ENCODE data around the gene REX1BD.
"Not testable (repeated sequence)": the region's sequence is repeated elsewhere in the genome, so short reads cannot be mapped to it uniquely, and the experiment has no call there.

The REX1BD gene

DNA sequence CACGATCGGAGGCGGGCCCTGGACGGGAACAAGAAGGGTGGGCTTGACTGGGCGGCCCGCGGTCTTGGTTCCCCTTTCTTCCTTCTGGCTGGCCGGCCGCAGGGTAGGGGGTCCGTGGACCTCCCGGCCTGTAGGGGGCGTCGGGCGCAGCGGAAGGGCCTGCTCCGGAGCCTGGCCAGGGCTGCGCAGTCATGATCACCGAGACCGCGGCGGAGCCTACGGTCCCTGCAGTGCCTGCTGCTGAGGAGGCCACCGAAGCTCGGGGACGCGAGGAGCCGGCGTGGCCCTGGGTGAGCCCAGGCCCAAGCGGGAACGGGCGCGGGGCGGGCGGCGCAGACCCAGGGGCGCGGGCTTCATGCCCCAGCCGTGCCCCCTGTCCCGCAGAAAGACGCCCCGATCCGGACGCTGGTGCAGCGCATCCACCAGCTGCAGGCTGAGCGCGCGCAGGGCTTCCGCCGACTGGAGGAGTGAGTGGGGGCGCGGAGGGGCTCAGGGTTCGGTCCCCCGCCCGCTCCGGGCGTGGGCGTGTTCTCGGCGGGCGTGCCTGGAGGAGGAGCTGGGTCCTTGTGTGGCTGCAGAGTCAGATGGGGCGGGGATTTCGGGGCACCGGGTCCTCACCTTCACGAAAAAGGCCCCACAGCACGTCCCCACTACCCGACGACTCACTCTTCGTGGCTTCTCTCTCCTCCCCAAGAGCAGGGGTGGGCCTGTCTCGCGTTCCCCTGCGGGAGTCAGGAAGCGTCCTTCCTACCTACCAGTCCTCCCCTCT, at the start of gene REX1BD:
Gene REX1BD (plus strand): TSS at position 188 of the 769 bp plus-strand sequence. CDS start 4 bp downstream, at position 192.
- DNase-seq (ENCODE audit: low read depth), result peak; percentile 77

DNA sequence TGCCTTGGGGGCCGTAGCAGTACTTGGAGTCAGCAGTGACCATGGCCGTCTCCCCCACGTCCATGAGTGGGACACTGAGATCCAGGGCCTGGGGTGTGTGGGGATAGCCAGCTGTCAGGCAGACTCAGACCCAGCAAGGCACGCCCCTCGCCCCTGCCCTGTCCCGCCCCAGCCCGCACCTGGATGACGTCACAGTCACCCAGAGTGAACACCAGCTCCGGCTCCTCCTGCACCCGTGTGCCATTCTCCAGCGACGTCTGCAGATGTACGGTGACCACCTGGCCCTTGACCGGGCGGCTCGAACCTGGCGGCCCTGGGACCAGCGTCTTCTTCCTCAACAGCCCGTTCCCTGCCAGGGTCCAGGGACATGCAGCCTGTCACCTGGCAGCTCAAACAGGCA, 49.2 kb upstream of the REX1BD start:
- DNase-seq (ENCODE audit: low read depth), result no peak

GRCh38 chr19:18540200-18540599, 48.4 kb upstream of the REX1BD start:
- not testable (repeated sequence) for DNase-seq (ENCODE audit: low read depth)

- DNase-seq (ENCODE audit: low read depth), result peak; percentile 54
Observed at GRCh38 chr19:18541258-18541991, 47.2 kb upstream of the REX1BD start.

- DNase-seq (ENCODE audit: low read depth), result no peak
Observed at GRCh38 chr19:18541992-18542940, 46.3 kb upstream of the REX1BD start.

- DNase-seq (ENCODE audit: low read depth), result peak; percentile 85
Observed at GRCh38 chr19:18542941-18543813, 45.4 kb upstream of the REX1BD start, which contains the start of gene FKBP8. Gene FKBP8, minus strand, starts transcription at chr19:18543573. Its CDS starts 1,603 bp downstream, at chr19:18541970.

DNA sequence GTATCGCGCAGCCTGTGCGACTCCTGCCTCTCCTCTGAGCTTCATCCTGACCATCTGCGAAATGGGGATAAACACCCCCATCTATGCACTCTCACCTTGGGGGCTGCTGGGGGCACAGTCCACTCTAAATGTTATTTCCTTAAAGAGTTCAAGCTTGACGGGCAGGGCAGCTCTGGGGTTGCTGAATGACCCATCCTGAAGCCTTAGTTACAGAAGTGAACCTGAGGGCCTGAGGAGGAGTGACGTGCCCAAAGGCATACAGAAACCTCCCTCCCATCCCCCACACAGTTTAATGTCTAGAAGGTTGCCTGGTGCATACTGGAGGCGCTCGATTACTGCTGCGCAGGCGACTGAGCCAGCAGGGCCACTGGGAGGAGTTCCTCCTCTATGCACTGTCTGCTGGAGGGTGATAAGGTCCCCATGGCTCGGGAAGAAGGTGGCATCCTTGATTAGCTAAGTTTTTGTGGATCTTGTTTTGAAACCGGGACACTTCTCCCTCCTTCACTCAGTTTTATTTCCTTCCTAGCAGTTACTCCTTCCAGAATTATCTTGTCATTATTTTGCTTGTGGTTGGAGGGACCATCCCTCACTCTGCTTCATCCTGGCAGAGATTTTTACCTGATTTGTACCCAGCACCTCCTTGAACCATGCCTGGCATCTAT, 44.7 kb upstream of the REX1BD start:
- DNase-seq (ENCODE audit: low read depth), result peak; percentile 78

GRCh38 chr19:18551631-18552030, 37.0 kb upstream of the REX1BD start:
- no peak for DNase-seq (ENCODE audit: low read depth)

DNA sequence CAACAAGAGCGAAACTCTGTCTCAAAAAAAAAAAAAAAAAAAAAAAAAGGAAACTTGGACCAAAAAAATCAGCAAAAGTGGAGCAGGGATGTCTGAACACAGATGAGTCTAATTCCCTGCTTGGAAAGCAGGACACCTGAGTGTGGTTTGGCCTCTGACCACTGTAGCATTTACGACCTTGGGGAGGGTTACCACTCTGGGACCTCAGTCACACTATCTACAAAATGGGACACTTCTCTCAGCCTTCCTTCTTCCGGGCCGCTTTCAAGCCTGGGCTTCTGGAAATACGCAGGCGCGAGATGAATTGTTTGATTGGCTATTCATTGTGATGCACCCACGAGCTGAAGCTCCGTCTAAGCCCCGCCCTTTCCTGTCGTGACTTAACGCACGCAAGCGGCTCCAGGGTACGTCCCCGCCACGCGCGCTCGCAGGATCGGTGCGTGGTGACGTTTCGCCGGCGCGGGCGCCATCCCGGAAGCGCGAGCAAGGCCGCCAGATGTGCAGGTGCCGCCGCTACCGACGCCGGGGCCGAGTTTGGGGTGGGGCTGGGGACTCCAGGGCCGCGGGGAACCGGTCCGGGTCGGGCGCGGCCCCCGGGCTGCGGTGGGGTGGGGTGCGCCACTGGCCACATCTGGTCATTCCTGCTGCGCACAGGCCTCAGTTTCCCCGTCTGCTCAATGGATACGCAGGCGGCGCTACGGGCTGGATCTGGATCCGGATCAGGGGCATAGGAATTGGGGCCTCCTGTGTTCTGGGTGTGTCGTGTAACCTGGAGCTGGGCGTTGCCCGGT, 31.0 kb upstream of the REX1BD start, which contains the start of gene KXD1:
Gene KXD1 (plus strand): TSS at position 460 of the 791 bp plus-strand sequence. CDS start 4,187 bp downstream, outside the sequence.
- DNase-seq (ENCODE audit: low read depth), result peak; percentile 99

- peak; percentile 6 for DNase-seq (ENCODE audit: low read depth)
Observed at GRCh38 chr19:18558202-18558555, 30.4 kb upstream of the REX1BD start.

- DNase-seq (ENCODE audit: low read depth), result no peak
Observed at GRCh38 chr19:18558604-18559003, 30.0 kb upstream of the REX1BD start.

DNA sequence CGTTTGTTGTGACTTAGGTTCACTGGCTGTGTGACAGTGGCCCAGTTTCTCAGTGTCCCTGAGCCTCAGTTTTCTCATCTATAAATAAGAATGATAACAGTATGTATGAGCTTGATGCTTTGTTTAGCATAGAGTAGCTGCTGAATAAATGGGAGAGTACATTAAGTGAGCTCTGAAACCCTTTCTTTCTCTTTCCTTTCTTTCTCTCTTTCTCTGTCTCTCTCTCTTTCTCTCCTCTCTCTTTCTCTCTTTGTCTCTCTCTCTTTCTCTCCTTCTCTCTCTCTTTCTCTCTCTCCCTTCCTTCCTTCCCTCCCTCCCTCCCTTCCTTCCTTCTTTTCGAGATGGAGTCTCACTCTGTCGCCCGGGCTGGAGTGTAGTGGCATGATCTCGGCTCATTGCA, 28.9 kb upstream of the REX1BD start:
- DNase-seq (ENCODE audit: low read depth), result no peak

DNA sequence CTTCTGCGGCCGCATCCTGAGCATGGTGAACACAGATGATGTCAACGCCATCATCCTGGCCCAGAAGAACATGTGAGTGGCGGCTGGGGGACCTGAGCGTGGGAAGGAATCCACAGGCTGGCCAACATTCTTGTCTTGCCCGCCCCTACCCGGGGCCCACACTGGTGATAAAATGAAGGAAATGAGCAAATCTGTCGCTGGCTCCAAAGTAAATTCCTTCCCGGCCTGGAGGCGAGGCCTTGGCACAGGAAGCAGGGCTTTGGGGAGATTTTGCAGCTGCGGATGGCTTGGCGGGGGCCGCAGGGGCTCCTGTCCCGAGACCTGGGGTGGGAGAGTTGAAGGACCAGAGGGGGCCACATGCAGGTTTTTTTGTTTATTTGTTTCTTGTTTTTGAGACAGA, 26.5 kb upstream of the REX1BD start:
- no peak for DNase-seq (ENCODE audit: low read depth)

GRCh38 chr19:18566953-18567352, 21.6 kb upstream of the REX1BD start:
- no peak for DNase-seq (ENCODE audit: low read depth)

DNA sequence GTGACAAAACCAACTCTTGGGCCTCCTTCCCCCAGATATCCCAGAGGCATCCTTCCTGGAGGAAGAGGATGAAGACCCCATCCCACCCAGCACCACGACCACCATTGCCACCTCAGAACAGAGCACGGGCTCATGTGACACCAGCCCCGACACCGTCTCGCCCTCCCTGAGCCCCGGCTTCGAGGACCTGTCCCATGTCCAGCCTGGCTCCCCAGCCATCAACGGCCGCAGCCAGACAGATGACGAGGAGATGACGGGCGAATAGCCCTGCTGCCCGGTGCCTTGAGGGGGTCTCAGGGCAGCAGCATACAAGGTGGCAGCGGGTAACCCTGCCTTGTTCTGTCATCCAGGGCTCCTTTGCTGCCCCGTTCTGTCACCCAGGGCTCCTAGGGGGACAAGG, 20.2 kb upstream of the REX1BD start:
- DNase-seq (ENCODE audit: low read depth), result no peak

DNA sequence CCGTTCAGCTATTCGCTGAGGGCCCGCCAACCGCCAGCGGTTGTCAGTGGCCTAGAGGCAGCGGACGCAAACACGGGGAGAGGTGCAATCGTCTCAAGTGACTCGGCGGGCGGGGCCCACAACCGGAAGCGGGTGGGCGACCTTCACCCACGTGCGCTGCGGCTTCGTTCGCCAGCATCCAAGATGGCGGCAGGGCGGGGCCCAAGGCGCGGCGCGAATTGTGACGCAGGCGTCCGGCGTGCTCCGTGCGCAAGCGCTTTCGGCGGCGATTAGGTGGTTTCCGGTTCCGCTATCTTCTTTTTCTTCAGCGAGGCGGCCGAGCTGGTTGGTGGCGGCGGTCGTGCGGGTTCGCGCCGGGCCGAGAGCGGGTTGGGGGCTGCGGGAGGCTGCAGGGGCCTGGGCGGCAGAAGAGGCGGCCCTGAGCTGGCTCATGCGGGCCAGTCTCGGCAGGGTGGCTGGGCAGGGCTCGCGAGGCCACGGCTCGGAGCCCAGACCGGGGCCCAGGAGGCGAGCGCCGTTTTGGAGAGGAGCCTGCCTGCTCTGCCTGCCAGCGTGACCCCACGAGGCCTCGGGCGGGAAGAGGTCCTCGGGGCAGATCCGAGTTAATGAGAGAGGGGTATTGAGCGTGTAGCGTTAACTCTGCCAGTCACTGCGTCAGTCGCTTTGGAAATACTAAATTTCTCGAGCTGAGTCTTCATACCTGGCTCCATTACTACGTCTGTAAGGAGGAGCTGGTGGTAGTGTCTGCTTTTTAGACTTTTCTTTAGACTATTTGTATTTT, 16.8 kb upstream of the REX1BD start, which contains the start of gene UBA52:
Gene UBA52 (plus strand): TSS at position 294 of the 781 bp plus-strand sequence. CDS start 1,444 bp downstream, outside the sequence.
- DNase-seq (ENCODE audit: low read depth), result peak; percentile 97

- no peak for DNase-seq (ENCODE audit: low read depth)
Observed at GRCh38 chr19:18574691-18575291, 13.8 kb upstream of the REX1BD start.

DNA sequence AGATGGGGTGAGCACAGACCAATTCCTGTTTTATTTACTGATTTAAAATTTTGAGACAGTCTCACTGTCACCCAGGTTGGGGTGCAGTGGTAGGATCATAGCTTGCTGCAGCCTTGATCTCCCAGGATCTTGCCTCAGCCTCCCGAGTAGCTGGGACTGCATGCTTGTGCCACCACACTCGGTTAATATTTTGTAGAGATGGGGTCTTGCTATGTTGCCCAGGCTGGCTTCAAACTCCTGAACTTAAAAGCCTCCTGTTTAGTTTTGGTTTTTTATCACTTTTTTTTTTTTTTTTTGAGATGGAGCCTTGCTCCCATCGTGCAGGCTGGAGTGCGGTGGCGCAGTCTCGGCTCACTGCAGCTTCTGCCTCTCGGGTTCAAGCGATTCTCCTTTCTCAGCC, 12.2 kb upstream of the REX1BD start:
- no peak for DNase-seq (ENCODE audit: low read depth)
